ENCODE results near the gene MINDY4. TPM values are rescaled to one million over a fixed set of nuclear protein-coding genes. Genes with fewer than 3 reads are reported as not detected.

Gene MINDY4
- total and polyA plus RNA-seq, 10 of the 15 experiments (the other 5 are each of a cell fraction or from before 2014, with no cell fraction given): 0.10 to 0.90 (median 0.40) TPM

- no peak for TF ChIP-seq ATF3 (IDR thresholded peaks at IDR 0.05; ENCODE audit: borderline replicate concordance, extremely low read depth, low read depth, low read length)
- no peak for TF ChIP-seq CEBPB (IDR thresholded peaks at IDR 0.05; ENCODE audit: borderline replicate concordance in 1 of 2, low read depth in 2 of 2, low read length in 2 of 2)
- no peak for TF ChIP-seq MTA3 (IDR thresholded peaks at IDR 0.05; ENCODE audit: borderline replicate concordance, low read length)
- TF ChIP-seq ETV6 (conservative IDR thresholded peaks at IDR 0.05 in 1 of 2, IDR thresholded peaks at IDR 0.05 in 1 of 2; ENCODE audit: borderline replicate concordance in 1 of 2, low read depth in 1 of 2): no peak
- no peak for TF ChIP-seq SMARCA5 (IDR thresholded peaks at IDR 0.05)
- TF ChIP-seq PRDM15 (CRISPR knock-in tag; IDR thresholded peaks at IDR 0.05): no peak
- no peak for TF ChIP-seq SIX5 (IDR thresholded peaks at IDR 0.05; ENCODE audit: low read depth, low read length, severe bottlenecking)
- TF ChIP-seq CREM (IDR thresholded peaks at IDR 0.05; ENCODE audit: low read depth): no peak
- no peak for TF ChIP-seq STAT1 (conservative IDR thresholded peaks at IDR 0.05)
- TF ChIP-seq LARP7 (IDR thresholded peaks at IDR 0.05): no peak
- TF ChIP-seq E2F8 (IDR thresholded peaks at IDR 0.05; ENCODE audit: low read depth, partially characterized antibody): no peak
- no peak for TF ChIP-seq NBN (IDR thresholded peaks at IDR 0.05)
- no peak for TF ChIP-seq RAD51 (IDR thresholded peaks at IDR 0.05)
- ChIA-PET CTCF (no interaction called here), SMC1A (ENCODE audit: uncharacterized antibody, unreplicated experiment) (no interaction called here), POLR2A (no interaction called here), RAD21 (ENCODE audit: unreplicated experiment) (interaction anchor here (1.4 kb wide), 1 partner anchor 29 kb away, joined by 3 read pairs; no protein-coding TSS in a partner anchor)
- in situ Hi-C loops (cut with MboI) (no loop called here), intact Hi-C loops (cut with micrococcal nuclease; ENCODE audit: unreplicated experiment) (no loop called here)
- Histone ChIP-seq H3K4me2 (ENCODE audit: control insufficient read depth, insufficient read depth) (peak overlapping the region; percentile 93; the same call in 1 of the 2 replicates), H3K9ac (ENCODE audit: control insufficient read depth, insufficient read depth, low read length) (no peak overlapping the region), H3K9me3 (replicated peaks; ENCODE audit: control insufficient read depth, insufficient read depth, low read length) (no peaks in the 10 kb centered on the region), H3K27ac (ENCODE audit: control insufficient read depth, insufficient read depth) (no peak overlapping the region), H4K20me1 (ENCODE audit: control insufficient read depth, insufficient read depth) (no peaks in the 10 kb centered on the region), H3K36me3 (ENCODE audit: control insufficient read depth in 2 of 2, insufficient read depth in 2 of 2, low read length in 1 of 2) (no peaks in the 10 kb centered on the region), H2AFZ (ENCODE audit: control insufficient read depth, low read depth, low read length) (peak overlapping the region; percentile 35), H3K4me1 (ENCODE audit: control insufficient read depth, insufficient read depth, low read length) (peaks cover 3% of the 10 kb centered on the region; the same call in 1 of the 2 replicates), H3K79me2 (ENCODE audit: control insufficient read depth, insufficient read depth, low read length) (no peaks in the 10 kb centered on the region), H3K4me3 (peak overlapping the region; percentile 82; the same call in 1 of the 2 replicates), H3K27me3 (replicated peaks in 1 of 2; ENCODE audit: control insufficient read depth in 2 of 2, insufficient read depth in 2 of 2, low read length in 1 of 2) (no peaks in the 10 kb centered on the region)
- no peak for ATAC-seq
- BruUV-seq (replicated peaks): no TSS peak
- WGBS (ENCODE audit: insufficient coverage, insufficient replicate concordance, low lambda C conversion rate, missing lambda C conversion rate): 50% methylated on average over 9 of the region's 9 CpGs
- DNase-seq (ENCODE audit: low read depth, low spot score): no peak
- no peak for FAIRE-seq
Observed at GRCh38 chr7:30770845-30771173, 408 bp upstream of the MINDY4 start.
